NB4 (cell line): ENCODE measurements around the gene RASA4.
"Not testable (repeated sequence)": the region's sequence is repeated elsewhere in the genome, so short reads cannot be mapped to it uniquely, and the experiment has no call there.

Experiments used
- DNase-seq: peaks from one replicate; pipeline ENCODE4 v3.0.0; 2010; ENCODE audit warnings: low read depth
- H3K4me3 ChIP-seq: one replicate; pipeline ENCODE4 v1.5.1; 2011; ENCODE audit warnings: mild to moderate bottlenecking, low read depth, low read length, moderate library complexity

RASA4 gene

GRCh38 chr7:102616507-102617125 is at the start of gene RASA4:
TSS of gene RASA4 (minus strand) at chr7:102616756. CDS start at chr7:102616689, 67 bp downstream.
- not testable (repeated sequence) for H3K4me3 ChIP-seq
- DNase-seq: peak; percentile 36

GRCh38 chr7:102664765-102665164 is 48.2 kb upstream of the RASA4 start:
- H3K4me3 ChIP-seq, DNase-seq: not testable (repeated sequence)

GRCh38 chr7:102649924-102650323 is 33.4 kb upstream of the RASA4 start, which contains the start of gene SPDYE2B:
TSS of gene SPDYE2B (plus strand) at chr7:102650319. CDS start at chr7:102652349, 2,030 bp downstream.
- H3K4me3 ChIP-seq: not testable (repeated sequence)

DNA sequence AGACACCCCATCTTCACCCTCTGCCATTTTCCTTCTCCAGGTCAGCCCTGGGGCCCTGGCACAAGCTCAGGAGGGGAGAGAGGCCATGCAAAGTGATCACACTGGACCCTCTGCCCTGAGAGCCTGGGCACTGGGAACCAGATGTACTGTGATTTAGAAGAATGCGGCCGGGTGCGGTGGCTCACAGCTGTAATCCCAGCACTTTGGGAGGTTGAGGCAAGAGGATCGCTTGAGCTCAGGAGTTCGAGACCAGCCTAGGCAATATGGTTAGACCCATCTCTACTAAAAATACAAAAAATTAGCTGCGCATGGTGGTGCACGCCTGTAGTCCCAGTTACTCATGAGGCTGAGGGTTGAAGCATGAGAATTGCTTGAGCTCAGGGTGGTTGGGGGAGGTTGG is 31.3 kb upstream of the RASA4 start:
- not testable (repeated sequence) for H3K4me3 ChIP-seq, DNase-seq

More at GRCh38 chr7:102649924-102650323, 33.4 kb upstream of the RASA4 start, which contains the start of gene SPDYE2B:
- not testable (repeated sequence) for DNase-seq

DNA sequence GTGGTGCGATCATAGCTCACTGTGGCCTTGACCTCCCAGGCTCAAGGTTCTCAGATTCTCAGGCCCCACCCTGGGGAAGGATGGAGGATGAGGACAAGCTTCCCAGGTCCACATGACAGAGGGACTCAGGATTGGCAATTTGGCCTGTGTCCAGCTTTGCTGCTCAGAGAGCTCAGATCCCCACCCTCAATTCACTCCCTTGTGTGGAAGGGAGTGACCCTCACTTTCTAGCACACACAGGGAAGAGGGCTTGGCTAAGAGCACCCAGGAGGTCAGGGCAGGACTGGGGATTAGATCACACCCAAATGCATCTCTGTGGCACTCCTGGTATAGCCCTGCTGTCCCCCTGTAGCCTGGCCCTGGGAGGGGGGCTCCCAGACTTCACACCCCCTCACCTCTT is 26.8 kb upstream of the RASA4 start:
- not testable (repeated sequence) for DNase-seq, H3K4me3 ChIP-seq

DNA sequence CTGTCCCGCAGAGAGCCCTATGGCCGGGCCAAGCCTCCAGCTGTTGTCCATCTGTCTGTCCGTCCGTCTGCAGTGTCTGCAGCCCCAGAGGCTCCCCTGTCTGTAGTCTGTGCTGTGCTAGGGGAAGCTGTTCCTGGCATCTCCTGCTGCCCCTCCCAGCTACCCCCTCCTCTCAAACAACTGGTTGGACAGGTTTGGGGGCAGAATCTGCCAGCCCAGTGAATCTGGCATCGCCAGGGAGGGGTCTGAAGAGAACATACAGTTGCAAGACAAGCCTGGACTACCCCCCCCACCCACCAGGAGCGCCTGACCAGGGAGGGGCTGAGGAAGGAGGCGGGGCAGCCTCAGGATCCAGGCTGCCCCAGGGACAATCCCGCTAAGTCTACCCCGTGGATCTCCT is 26.1 kb upstream of the RASA4 start, which contains the start of gene UPK3BL1:
UPK3BL1 (minus strand) TSS at position 101 of the 400 bp plus-strand sequence; CDS start at position 51, 50 bp downstream.
- DNase-seq, H3K4me3 ChIP-seq: not testable (repeated sequence)

- peak; percentile 3 for DNase-seq
- H3K4me3 ChIP-seq: not testable (repeated sequence)
Measured at GRCh38 chr7:102638848-102639247, 22.3 kb upstream of the RASA4 start.

GRCh38 chr7:102636956-102637355 is 20.4 kb upstream of the RASA4 start:
- DNase-seq, H3K4me3 ChIP-seq: not testable (repeated sequence)

GRCh38 chr7:102635354-102635753 is 18.8 kb upstream of the RASA4 start:
- H3K4me3 ChIP-seq, DNase-seq: not testable (repeated sequence)

DNA sequence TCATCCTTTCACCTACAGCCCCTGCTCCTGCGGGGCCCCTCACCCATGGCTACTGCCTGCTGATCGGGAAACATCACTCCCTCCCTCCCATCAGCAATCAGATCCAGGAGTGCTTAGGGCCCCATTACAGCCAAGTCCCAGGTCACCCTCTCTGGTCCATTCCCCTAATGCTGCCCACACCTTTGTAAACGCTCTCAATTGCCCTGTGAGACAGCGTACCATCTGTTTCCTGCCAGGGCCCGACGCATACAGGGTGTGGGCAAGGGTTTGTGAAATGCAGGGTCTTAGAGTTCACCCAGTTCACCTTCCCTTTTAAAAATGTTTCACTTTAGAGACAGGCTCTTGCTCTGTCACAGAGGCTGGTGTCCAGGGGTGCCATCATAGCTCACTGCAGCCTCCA is 17.7 kb upstream of the RASA4 start:
- not testable (repeated sequence) for DNase-seq, H3K4me3 ChIP-seq

DNA sequence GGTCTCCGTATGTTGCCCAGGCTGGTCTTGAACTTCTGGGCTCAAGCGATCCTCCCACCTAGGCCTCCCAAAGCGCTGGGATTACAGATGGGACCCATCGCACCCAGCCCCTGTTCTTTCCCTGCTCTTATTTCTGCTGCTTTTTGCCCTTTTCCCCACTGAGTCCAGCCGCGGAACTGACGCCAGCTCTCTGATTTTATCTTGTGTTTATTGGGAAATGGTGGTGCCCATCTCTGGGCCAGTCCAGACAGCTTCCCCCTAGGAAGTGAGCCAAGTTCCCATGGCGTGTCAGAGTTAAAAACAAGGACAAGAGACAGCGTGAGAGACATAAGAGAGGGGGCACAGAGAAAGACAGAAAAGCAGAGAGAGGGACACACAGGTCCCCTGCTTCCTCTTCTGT is 14.1 kb upstream of the RASA4 start:
- H3K4me3 ChIP-seq, DNase-seq: not testable (repeated sequence)

DNA sequence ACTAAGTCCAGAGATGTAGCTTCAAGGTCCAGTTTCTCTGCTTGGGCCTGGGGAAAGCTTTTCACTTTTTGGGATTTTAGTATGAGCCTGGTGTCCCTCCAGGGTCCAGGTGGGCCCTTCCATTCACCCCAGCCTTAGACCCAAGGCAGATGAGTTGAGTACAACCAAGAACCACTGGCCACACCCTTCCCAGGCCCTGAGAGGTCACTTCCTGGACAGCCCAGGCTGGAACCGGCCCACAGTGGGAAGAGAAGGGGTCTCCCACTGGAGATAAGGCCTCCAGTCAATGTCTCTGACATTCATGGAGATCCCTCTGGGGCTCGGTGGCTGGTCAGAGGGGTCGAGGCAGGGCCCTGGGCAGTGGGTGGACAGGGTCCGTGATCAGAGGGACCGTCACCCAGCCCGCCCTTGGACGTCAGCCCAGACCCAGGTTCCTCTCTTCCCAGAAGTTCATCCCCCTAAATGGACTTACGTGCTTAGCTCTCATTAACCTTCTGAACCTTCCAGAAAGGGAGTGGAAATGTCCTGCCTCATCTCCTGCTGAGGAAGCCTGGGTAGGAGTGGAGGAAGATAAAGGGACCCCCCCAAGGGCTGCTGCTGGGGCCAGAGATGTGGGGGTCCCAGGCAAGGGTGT is 10.8 kb upstream of the RASA4 start:
- not testable (repeated sequence) for H3K4me3 ChIP-seq, DNase-seq

GRCh38 chr7:102618122-102618521 is 1.6 kb upstream of the RASA4 start:
- DNase-seq: peak; percentile 1
- not testable (repeated sequence) for H3K4me3 ChIP-seq

- not testable (repeated sequence) for DNase-seq, H3K4me3 ChIP-seq
Measured at GRCh38 chr7:102615930-102616329, 626 bp downstream of the RASA4 start.

DNA sequence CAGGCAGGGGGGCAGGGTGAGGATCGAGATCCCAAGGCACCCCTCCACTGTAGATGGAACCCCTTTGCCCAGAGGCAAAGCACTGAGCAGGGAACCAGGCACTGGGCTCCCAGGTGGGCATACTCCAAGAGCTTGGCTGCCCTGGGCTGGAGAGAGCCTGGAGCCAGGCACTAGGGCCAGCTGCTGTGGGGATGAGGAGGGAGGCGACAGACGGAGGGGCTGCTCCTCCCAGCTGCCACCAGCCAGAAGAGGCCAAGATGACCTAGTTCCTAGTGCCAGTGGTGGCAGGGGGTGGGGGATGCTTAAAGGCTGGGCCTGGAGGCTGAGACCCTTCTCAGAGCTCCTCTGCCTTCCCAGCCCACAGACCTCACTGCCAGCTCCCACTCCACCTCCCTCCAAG is 1.7 kb downstream of the RASA4 start:
- DNase-seq, H3K4me3 ChIP-seq: not testable (repeated sequence)

- not testable (repeated sequence) for DNase-seq, H3K4me3 ChIP-seq
Measured at GRCh38 chr7:102614346-102614697, 2.2 kb downstream of the RASA4 start.

- H3K4me3 ChIP-seq, DNase-seq: not testable (repeated sequence)
Measured at GRCh38 chr7:102613575-102614345, 2.8 kb downstream of the RASA4 start.

DNA sequence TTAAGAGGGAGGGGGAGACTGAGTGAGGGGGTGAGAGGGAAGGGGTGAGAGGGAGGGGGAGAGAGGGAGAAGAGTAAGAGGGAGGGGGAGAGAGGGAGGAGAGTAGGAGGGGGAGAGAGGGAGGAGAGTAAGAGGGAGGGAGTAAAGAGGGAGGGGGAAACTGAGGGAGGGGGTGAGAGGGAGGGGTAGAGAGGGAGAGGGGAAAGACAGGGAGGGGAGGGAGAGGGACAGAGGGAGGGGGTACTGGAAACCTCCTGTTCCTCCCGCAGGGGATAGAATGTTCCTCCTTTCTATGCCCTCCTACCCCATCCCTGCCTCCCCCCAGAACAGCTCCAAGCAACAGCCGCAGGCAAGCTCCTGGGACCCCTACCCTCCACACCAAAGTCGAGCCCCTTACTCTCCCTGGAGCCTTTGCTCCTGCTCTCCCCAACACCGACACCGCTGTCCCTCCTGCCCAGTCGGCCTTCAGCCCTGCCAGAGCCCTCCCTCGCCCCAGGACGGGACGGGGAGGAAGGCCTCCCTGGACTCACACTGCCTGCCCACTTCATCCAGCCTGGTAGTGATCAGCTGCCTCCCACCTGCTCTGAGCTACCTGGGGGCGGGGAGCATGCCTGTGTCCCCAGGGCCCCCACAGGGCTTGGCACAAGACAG is 4.8 kb downstream of the RASA4 start:
- DNase-seq: peak; percentile 25
- H3K4me3 ChIP-seq: not testable (repeated sequence)

DNA sequence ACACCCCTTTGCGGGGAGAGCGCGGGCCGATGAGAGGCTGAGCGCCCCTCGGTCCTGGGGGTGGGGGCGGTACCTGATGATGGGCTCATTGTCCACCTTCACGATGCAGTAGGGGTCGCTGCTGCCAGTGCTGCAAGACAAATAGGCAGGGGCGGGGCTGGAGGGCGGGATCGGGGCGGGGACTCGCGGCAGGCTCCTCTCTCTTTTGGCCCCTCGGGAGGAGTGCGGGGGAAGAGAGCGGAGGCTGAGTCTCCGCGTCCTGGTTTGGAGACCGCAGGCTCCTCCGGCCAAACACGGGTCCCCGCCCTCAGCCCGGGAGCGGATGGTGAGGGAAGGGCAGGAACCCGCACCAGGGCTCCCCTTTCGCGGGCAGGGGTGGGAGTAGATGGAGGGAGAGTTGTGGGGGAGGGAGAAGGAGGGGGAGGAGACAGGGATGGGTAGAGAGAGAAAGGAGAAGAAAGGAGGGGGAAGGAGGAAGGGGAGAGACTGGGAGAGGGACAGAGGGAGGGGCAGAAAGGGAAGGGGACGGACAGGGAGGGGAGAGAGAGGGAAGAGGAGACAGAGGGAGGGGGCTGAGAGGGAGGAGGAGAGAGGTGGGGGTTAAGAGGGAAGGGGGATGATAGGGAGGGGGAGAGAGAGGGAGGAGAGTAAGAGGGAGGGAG is 5.4 kb downstream of the RASA4 start:
- DNase-seq, H3K4me3 ChIP-seq: not testable (repeated sequence)
